Endothelial cell (in vitro differentiated cells): Measurements from ENCODE around the gene TIPRL. TPM values are rescaled to one million over a fixed set of nuclear protein-coding genes. Genes with fewer than 3 reads are reported as not detected.
A peak's percentile ranks its signal among the peaks of the same experiment; 100 is the strongest.

Experiments
- DNase-seq: peaks from one replicate; pipeline ENCODE4 v3.0.0; 2021; ENCODE audit warnings: low spot score
- H3K27ac Mint-ChIP-seq: one replicate; pipeline ENCODE4 v1.8.0; 2021; ENCODE audit warnings: mixed read lengths, inconsistent platforms; ENCODE audit not compliant: unreplicated experiment
- H3K27me3 Mint-ChIP-seq: one replicate; pipeline ENCODE4 v1.8.0; 2021; ENCODE audit warnings: mild to moderate bottlenecking, moderate library complexity, mixed read lengths, inconsistent platforms; ENCODE audit not compliant: unreplicated experiment
- H3K36me3 Mint-ChIP-seq: one replicate; pipeline ENCODE4 v1.8.0; 2021; ENCODE audit warnings: mild to moderate bottlenecking, low read depth, mixed read lengths, inconsistent platforms; ENCODE audit not compliant: unreplicated experiment
- H3K4me1 Mint-ChIP-seq: one replicate; pipeline ENCODE4 v1.8.0; 2021; ENCODE audit warnings: mild to moderate bottlenecking, mixed read lengths, inconsistent platforms; ENCODE audit not compliant: unreplicated experiment
- H3K4me3 Mint-ChIP-seq: one replicate; pipeline ENCODE4 v1.8.0; 2021; ENCODE audit warnings: mild to moderate bottlenecking, mixed read lengths, inconsistent platforms; ENCODE audit not compliant: unreplicated experiment
- H3K9me3 Mint-ChIP-seq: one replicate; pipeline ENCODE4 v1.8.0; 2021; ENCODE audit warnings: mixed read lengths, inconsistent platforms; ENCODE audit not compliant: unreplicated experiment
- CTCF ChIP-seq: fragments of 200-600 bp; sonication (generic); IDR thresholded peaks from one replicate; pipeline ENCODE4 v1.5.0; 2021; ENCODE audit warnings: antibody characterized with exemption; ENCODE audit not compliant: unreplicated experiment
- total RNA-seq: library from RNA; stranded (reverse); fragmentation: NEBNext Ultra II Directional; extraction: Animal tissue kit (Norgen Biotek cat#: 25700); gene quantifications from one replicate; pipeline ENCODE4 v1.2.1, GENCODE V29; 2021; ENCODE audit not compliant: unreplicated experiment

Gene TIPRL
- total RNA-seq, 1 donor from 2014 or later = 34.2 TPM

- Mint-ChIP-seq H3K27me3 (peaks cover 7% of the 10 kb centered on the region), H3K36me3 (peaks cover 7% of the 10 kb centered on the region), H3K9me3 (no peaks in the 10 kb centered on the region), H3K27ac (peak within 1 kb of the TSS; percentile 45), H3K4me1 (peaks cover 16% of the 10 kb centered on the region), H3K4me3 (peak within 1 kb of the TSS; percentile 97)
- TF ChIP-seq CTCF = no peak
- DNase-seq = peak; percentile 64
Observed at GRCh38 chr1:168225476-168226190, 46.9 kb downstream of the TIPRL start, which contains the start of gene SFT2D2. SFT2D2 (plus strand) TSS chr1:168226004; CDS start chr1:168226080, 76 bp downstream.

GRCh38 chr1:168227620-168228019 lies 48.9 kb downstream of the TIPRL start:
- no peak for DNase-seq
- peak overlapping the region; percentile 97 for H3K4me3 Mint-ChIP-seq
- peaks cover 7% of the 10 kb centered on the region for H3K27me3 Mint-ChIP-seq
- H3K9me3 Mint-ChIP-seq = no peaks in the 10 kb centered on the region
- no peak for TF ChIP-seq CTCF
- H3K27ac Mint-ChIP-seq = peak overlapping the region; percentile 22
- peaks cover 16% of the 10 kb centered on the region for H3K36me3 Mint-ChIP-seq
- peaks cover 16% of the 10 kb centered on the region for H3K4me1 Mint-ChIP-seq

- no peak for DNase-seq
- no peak for TF ChIP-seq CTCF
- H3K4me3 Mint-ChIP-seq = no peak overlapping the region
- H3K4me1 Mint-ChIP-seq = peaks cover 11% of the 10 kb centered on the region
- H3K9me3 Mint-ChIP-seq = no peaks in the 10 kb centered on the region
- H3K27ac Mint-ChIP-seq = no peak overlapping the region
- peaks cover 25% of the 10 kb centered on the region for H3K36me3 Mint-ChIP-seq
- peaks cover 7% of the 10 kb centered on the region for H3K27me3 Mint-ChIP-seq
Observed at GRCh38 chr1:168229893-168230292, 51.1 kb downstream of the TIPRL start.

GRCh38 chr1:168230709-168231108 lies 51.9 kb downstream of the TIPRL start:
- Mint-ChIP-seq H3K27ac (no peak overlapping the region), H3K4me3 (no peak overlapping the region), H3K36me3 (peaks cover 25% of the 10 kb centered on the region), H3K4me1 (peaks cover 8% of the 10 kb centered on the region), H3K27me3 (peaks cover 5% of the 10 kb centered on the region), H3K9me3 (no peaks in the 10 kb centered on the region)
- TF ChIP-seq CTCF = no peak
- no peak for DNase-seq

GRCh38 chr1:168234846-168235547 lies 56.2 kb downstream of the TIPRL start:
- no peak overlapping the region for H3K4me3 Mint-ChIP-seq
- H3K9me3 Mint-ChIP-seq = no peaks in the 10 kb centered on the region
- H3K27me3 Mint-ChIP-seq = no peaks in the 10 kb centered on the region
- no peak overlapping the region for H3K27ac Mint-ChIP-seq
- peak; percentile 57 for TF ChIP-seq CTCF
- peaks cover 41% of the 10 kb centered on the region for H3K36me3 Mint-ChIP-seq
- DNase-seq = peak; percentile 43
- no peaks in the 10 kb centered on the region for H3K4me1 Mint-ChIP-seq
